ENCODE results near the gene BFSP1.

- TF ChIP-seq GATA2 (IDR thresholded peaks at IDR 0.05; ENCODE audit: low read depth, low read length): no peak
- TF ChIP-seq GATA3 (IDR thresholded peaks at IDR 0.05; ENCODE audit: low read depth, low read length): no peak
Observed at GRCh38 chr20:17513939-17514338, 17.2 kb downstream of the BFSP1 start.

Measured in SH-SY5Y (cell line).